Stimulated activated CD4-positive, alpha-beta T cell treated with anti-CD3 and anti-CD28 coated beads, TNF-alpha, amount 100 ng/mL, for 1 hour (primary cell): ENCODE data around the gene EIF4E3.

Experiments used
- DNase-seq, 3 donors: peaks; one replicate each; pipeline ENCODE4 v3.0.0-alpha.2; 2020; ENCODE audit warnings: low read depth in 3 of 3, low spot score in 1 of 3

The EIF4E3 gene

DNA sequence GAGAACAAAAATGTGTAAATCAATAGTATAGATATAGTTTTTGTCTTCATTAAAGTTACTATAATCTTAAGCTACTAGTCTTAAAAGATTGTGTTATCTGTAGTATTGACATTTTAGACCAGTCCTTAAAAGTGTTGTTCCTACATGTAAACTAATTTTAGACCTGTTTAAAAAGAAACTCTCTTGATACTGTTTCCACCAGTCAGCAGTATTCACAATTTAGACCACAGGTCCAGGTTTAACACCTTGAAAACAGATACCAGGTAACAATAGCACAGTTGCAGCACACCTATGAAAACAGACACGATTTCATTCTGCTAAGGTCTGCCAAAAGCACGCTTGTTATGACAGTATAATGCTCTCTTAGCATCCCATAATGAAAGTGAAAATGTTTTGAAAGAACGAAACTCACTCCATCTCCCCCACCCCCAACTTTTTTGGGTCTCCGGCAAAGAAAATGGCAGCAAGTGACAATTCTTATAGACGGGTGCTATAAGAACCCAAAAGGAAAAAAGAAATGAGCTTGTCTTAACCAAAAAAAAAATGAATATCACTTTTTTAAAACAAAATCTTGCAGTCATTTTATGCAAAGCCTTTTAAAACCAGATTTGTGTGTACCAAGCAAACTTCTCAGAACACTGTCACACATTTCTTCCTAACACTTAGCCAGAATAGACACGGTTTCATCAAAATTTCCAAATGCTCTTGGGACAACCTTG is 1.6 kb downstream of the EIF4E3 start:
- DNase-seq = no peak

DNA sequence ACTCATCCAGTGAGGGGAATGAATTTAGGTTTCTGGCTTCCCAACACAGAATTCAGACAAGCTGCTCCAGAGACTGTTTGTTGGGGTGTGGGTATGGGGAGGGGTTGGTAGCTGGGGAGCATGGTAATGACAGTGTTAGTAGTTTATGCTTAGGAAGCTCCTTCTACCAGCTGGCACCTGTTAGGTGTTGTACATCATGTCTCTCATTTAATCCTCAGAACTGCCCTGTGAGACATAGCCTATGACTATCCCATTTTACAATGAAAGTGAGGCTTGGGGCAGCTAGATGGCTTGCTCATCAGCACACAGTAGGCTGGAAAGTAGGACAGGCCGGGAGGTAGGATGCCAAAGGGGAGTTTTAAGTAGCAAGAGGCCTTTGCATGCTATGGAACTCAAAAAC is 2.5 kb downstream of the EIF4E3 start:
- DNase-seq = no peak

DNA sequence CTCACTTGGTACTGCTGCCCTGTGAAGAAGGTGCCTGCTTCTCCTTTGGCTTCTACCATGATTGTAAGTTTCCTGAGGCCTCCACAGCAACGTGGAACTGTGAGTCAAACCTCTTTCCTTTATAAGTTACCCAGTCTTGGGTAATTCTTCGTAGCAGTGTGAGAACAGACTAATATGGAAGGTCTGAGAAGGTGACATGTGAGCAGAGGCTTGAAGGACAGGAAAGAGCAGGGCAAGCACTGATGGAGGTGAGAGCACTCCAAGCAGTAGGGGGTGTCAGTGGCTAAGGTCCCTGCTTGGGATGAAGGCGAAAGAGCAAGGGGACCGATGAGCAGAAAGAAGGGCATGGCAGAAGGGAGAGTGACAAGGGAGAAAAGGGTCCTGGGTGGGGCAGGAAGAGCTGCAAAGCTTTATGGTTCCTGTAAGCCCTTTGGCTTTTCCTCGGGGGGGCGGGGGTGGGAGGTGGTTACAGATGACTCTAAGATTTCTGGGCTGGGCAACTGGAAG is 3.5 kb downstream of the EIF4E3 start:
- DNase-seq = no peak

GRCh38 chr3:71721002-71721401 is 4.2 kb downstream of the EIF4E3 start:
- DNase-seq = no peak

DNA sequence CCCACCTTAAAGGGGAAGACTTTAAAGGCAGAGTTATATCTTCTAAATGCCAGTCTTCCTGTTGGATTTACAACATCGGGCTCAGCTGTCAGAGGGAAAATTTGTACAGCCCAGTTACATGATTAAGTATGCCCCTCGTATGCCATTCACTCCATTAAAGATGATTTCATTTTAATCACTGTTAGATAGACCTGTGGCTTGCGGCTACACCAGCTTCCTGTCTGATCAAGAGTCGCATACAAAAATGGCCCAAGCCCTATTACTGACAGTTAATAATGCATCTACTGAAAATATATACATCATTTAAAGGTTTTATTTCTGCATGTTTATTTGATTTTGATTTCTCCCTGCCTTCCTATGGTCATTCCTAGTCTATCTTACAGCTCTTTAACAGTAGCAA is 7.1 kb downstream of the EIF4E3 start:
- DNase-seq = no peak

GRCh38 chr3:71714595-71714994 is 10.6 kb downstream of the EIF4E3 start:
- no peak for DNase-seq

DNA sequence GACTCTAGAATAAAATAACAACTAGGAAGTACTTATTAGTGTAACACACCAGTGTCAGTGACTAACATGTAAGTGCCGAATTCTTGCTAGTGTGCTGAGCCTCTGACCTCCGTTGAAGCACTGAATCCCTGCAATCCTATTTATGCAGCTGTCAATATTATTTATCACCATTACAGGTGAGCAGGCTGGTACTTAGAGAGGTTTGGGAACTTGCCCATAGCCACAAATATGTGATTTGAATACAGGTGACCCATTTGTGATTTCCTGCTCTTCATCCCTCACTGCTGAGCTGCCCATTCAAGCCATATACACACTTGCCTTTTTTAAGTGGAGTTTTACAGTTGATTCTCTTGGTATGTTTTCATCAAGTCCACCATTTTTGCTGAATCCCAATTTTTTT is 12.2 kb downstream of the EIF4E3 start:
- DNase-seq = no peak

GRCh38 chr3:71710906-71711494 is 14.2 kb downstream of the EIF4E3 start:
- no peak for DNase-seq

DNA sequence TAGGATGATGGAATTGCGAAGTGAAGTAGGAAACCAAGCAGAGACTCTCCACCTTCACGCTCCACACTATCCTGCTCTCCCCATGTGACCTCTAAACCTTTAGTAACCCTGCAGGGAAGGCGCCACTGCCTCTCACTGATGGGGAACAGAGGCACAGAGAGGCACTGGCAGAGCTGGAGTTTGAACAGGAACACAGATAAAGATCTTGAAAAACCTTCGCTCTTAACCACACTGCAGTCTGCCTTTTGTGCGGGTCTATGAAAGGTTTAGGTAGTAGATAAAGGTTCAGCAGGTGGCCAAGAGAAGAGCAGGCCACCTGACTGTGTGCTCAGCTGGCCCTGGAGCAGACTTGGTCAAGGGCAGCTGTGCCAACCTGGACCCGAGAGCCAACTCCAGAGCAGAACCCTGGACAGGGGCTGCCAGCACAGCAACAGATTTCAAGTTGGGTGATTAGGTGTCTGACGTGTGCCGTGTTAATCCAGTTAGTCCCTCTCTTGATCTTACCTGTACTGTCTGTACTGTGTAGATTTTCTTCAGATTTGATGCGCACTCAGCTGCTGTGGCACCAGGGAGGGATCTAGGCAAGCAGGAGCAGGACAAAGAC is 15.2 kb downstream of the EIF4E3 start:
- DNase-seq = no peak

DNA sequence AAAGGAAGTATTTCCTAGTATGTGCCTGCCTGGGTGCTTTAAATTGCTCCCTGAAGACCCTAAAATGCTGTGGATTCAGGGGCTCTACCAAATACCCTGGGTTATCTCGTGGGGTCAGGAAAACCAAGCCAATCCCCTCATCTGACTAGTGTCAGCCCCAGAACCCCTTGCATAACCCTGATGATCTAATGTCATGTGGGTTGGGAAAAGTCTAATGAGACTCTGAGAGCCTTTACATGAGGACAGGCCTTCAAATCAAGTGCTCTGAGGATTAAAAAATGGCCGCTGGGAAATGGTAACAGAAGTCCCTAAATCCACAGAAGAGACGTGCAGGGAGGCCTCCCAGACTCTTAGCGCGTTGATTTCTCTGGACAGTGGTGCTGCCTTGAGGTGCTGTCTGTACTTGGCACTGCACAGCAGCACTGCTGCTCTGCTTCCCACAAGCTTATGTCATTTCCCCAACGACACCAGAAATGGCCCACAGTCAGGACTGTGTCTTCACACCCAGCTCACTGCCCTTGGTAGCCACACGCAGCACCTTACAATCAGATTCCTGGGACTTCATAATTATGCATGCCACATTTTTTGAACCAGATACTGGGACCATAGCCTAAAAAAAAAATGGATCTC is 16.6 kb downstream of the EIF4E3 start:
- no peak for DNase-seq

GRCh38 chr3:71707595-71707994 is 17.6 kb downstream of the EIF4E3 start:
- no peak for DNase-seq

GRCh38 chr3:71705681-71706080 is 19.5 kb downstream of the EIF4E3 start:
- no peak for DNase-seq

DNA sequence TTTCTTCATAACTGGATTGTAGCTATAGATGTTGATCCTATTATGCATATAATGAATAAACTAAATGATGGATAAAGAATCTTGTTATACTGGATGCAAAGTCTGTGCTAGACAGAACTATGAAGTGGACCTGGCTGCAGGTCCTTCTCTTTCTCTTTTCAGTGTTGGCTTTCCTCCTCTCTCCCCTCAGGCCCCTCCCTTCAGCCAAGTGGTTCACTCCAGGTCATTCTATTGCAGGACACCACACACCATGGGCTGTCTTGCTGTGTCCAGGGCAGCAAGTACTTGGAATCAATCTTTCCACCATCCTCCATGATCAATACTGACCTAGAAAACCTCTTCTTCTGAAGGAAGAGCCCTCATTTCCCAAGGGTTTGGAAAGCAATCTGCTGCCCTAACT is 20.3 kb downstream of the EIF4E3 start:
- no peak for DNase-seq

GRCh38 chr3:71703797-71704196 is 21.4 kb downstream of the EIF4E3 start:
- DNase-seq = no peak

DNA sequence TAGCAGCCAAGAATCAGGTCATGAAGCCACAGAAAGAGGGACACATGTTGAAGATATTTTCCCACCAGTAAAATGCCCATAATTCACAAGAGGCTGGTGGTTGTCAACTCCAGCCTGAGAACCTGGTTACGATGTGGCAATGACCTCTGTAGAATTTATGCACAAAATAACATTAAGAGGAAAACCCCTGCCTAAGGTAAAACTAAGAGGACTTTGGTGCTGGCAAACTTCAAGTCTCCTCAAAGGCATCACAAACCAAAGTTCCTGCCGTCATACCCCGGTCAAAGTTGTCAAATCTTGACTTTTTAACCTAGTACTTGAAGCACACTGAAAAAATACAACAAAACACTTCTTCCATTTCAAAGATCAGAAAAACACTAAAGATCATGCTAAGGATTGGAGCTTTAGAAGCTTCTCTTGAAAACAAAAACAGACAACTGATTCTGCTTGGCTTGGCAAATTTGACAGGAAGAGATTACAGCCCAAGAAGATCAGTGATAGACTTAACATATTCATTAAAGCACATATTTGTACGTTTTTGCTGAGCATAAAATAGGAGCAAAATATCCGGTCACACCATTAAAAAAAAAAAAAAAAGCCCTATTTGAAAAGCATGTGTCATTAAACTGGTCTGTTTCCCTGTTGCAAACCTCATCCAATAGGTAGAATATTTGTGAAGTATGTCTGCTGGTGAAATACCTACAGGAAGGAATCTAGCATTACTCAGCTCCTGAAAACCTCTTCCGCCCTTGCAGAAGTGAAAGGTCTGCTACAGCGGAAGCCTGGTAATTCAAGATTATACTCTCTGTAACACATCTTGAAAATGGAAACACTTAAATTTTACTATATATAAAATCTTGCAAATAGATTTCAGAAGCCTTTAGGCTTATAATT is 22.8 kb downstream of the EIF4E3 start:
- DNase-seq = no peak

DNA sequence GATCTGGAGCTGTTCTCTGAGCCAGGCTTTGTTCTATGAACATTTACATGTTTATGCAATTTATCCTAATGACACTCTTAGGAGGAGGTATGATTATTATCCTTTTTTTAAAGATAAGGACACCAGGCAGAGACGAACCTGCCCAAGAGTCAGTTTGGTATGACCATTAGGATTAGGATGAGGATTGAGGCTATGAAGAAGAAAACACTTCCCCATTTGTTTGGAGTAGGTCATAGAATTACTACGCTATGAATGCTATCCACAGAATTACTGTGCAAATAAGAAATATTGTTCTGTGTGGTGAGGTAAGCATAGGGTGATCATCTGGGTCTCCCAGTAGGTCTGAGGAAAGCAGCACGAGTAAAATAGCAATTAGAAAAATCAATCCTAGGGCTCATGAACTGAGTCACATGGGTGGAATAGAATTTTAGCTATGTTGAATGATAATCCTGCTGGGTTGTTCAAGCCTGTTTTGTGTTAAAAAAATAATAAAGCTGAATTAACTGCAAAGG is 23.9 kb downstream of the EIF4E3 start:
- DNase-seq = no peak

- no peak for DNase-seq
Measured at GRCh38 chr3:71695000-71695482, 30.2 kb downstream of the EIF4E3 start.

- DNase-seq = no peak
Measured at GRCh38 chr3:71694358-71694999, 30.7 kb downstream of the EIF4E3 start.

DNA sequence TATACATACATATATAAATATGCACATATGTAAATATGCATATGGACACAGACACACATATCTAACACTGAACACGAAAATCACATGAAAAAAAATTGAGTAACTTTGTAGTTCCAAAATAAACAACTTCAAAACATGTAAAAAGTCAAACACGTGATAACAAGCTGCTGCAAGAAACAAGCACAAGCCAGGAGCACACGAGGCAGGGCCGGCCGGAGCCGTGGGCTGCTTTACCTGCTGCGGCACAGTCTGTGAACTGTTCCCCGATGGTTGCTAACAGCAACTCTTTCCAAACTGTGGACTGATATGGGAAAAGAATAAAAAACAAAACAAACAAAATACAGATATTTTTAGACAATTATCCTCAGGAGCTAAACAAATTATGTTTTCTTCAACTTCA is 31.6 kb downstream of the EIF4E3 start:
- DNase-seq = no peak

GRCh38 chr3:71692139-71692538 is 33.1 kb downstream of the EIF4E3 start:
- no peak for DNase-seq
